NCI-H1436 treated with DMSO at 0.1 percent for 48 hours (cell line): Measurements from ENCODE around the gene PCBP4.
"Not testable (repeated sequence)": the region's sequence is repeated elsewhere in the genome, so short reads cannot be mapped to it uniquely, and the experiment has no call there.

Experiments
- DNase-seq: peaks from one replicate; lab custom pipeline; 2025; lab: John Stamatoyannopoulos, UW

Gene PCBP4

GRCh38 chr3:51994530-51994929 is 27.3 kb upstream of the PCBP4 start:
- no peak for DNase-seq

GRCh38 chr3:51993657-51994056 is 26.4 kb upstream of the PCBP4 start:
- not testable (repeated sequence) for DNase-seq

GRCh38 chr3:51992017-51992682 is 24.9 kb upstream of the PCBP4 start:
- DNase-seq, result no peak

GRCh38 chr3:51990501-51990971 is 23.3 kb upstream of the PCBP4 start:
- DNase-seq, result not testable (repeated sequence)

GRCh38 chr3:51988286-51989146 is 21.3 kb upstream of the PCBP4 start:
- DNase-seq, result no peak

GRCh38 chr3:51987568-51987967 is 20.3 kb upstream of the PCBP4 start:
- no peak for DNase-seq

GRCh38 chr3:51986010-51986947 is 19.0 kb upstream of the PCBP4 start:
- DNase-seq, result no peak

- DNase-seq, result no peak
Observed at GRCh38 chr3:51985063-51985462, 17.8 kb upstream of the PCBP4 start.

- no peak for DNase-seq
Observed at GRCh38 chr3:51984269-51984647, 17.0 kb upstream of the PCBP4 start.

GRCh38 chr3:51983578-51984268 is 16.5 kb upstream of the PCBP4 start:
- DNase-seq, result no peak

GRCh38 chr3:51982838-51983577 is 15.8 kb upstream of the PCBP4 start, which contains the start of gene ACY1:
Gene ACY1 (plus strand): TSS chr3:51983535. CDS start chr3:51984065, 530 bp downstream.
- no peak for DNase-seq

- DNase-seq, result no peak
Observed at GRCh38 chr3:51982352-51982837, 15.1 kb upstream of the PCBP4 start.

- no peak for DNase-seq
Observed at GRCh38 chr3:51980253-51980652, 13.0 kb upstream of the PCBP4 start.

GRCh38 chr3:51978143-51978502 is 10.9 kb upstream of the PCBP4 start:
- no peak for DNase-seq

GRCh38 chr3:51977446-51978142 is 10.3 kb upstream of the PCBP4 start:
- no peak for DNase-seq

GRCh38 chr3:51975852-51976549 is 8.7 kb upstream of the PCBP4 start:
- no peak for DNase-seq

- no peak for DNase-seq
Observed at GRCh38 chr3:51974963-51975851, 8.0 kb upstream of the PCBP4 start, which contains the start of gene ABHD14A. Gene ABHD14A (plus strand): TSS chr3:51975064. CDS start chr3:51975136, 72 bp downstream.

GRCh38 chr3:51974277-51974962 is 7.2 kb upstream of the PCBP4 start:
- no peak for DNase-seq
